Measurements from ENCODE around the gene C9orf152.

Gene C9orf152

GRCh38 chr9:110180511-110181434 lies 27.2 kb downstream of the C9orf152 start:
- no peaks in the 10 kb centered on the region for H3K27me3 ChIP-seq (ENCODE audit: control insufficient read depth in 1 of 2, insufficient read depth in 2 of 2, low read length in 2 of 2)
- no peaks in the 10 kb centered on the region for H3K4me1 ChIP-seq (ENCODE audit: control insufficient read depth, insufficient read depth, low read length)
- H3K27ac ChIP-seq (ENCODE audit: low read length), result no peak overlapping the region
- H3K36me3 ChIP-seq (ENCODE audit: control insufficient read depth in 2 of 2, insufficient read depth in 2 of 2, low read length in 2 of 2), result no peaks in the 10 kb centered on the region
- no peaks in the 10 kb centered on the region for H3K9me3 ChIP-seq (ENCODE audit: control insufficient read depth in 2 of 2, low read length in 2 of 2)
- no peak overlapping the region for H3K9ac ChIP-seq (ENCODE audit: low read length in 2 of 2)
- H3K4me3 ChIP-seq (ENCODE audit: low read length in 2 of 2), result no peak overlapping the region

GRCh38 chr9:110179734-110180133 lies 28.2 kb downstream of the C9orf152 start:
- Histone ChIP-seq H3K9me3 (ENCODE audit: control insufficient read depth in 2 of 2, low read length in 2 of 2) (no peaks in the 10 kb centered on the region), H3K36me3 (ENCODE audit: control insufficient read depth in 2 of 2, insufficient read depth in 2 of 2, low read length in 2 of 2) (no peaks in the 10 kb centered on the region), H3K27me3 (ENCODE audit: control insufficient read depth in 1 of 2, insufficient read depth in 2 of 2, low read length in 2 of 2) (no peaks in the 10 kb centered on the region), H3K4me1 (ENCODE audit: control insufficient read depth, insufficient read depth, low read length) (no peaks in the 10 kb centered on the region), H3K4me3 (ENCODE audit: low read length in 2 of 2) (no peak overlapping the region), H3K27ac (ENCODE audit: low read length) (no peak overlapping the region), H3K9ac (ENCODE audit: low read length in 2 of 2) (no peak overlapping the region)

DNA sequence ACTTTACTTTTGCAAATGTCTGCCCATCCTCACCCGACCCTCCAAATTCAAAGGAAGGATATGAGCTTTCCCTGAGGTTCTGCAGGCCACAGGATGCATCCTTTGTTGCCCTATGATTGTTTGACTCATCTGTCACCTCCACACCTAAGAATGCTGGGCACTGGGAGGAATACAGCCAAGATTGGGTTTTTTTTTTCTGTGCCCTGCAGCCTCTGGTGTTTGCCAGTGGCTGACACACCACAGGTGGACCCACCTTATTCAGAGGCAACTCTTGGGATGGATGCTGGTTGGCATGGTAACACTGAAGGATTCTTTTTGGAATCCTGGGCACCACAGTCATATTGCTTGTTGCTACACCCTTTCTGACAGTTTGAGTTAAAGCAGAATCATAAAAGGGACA lies 29.7 kb downstream of the C9orf152 start:
- Histone ChIP-seq H3K36me3 (ENCODE audit: control insufficient read depth in 2 of 2, insufficient read depth in 2 of 2, low read length in 2 of 2) (no peaks in the 10 kb centered on the region), H3K9me3 (ENCODE audit: control insufficient read depth in 2 of 2, low read length in 2 of 2) (no peaks in the 10 kb centered on the region), H3K4me3 (ENCODE audit: low read length in 2 of 2) (no peak overlapping the region), H3K9ac (ENCODE audit: low read length in 2 of 2) (no peak overlapping the region), H3K27me3 (ENCODE audit: control insufficient read depth in 1 of 2, insufficient read depth in 2 of 2, low read length in 2 of 2) (no peaks in the 10 kb centered on the region), H3K4me1 (ENCODE audit: control insufficient read depth, insufficient read depth, low read length) (no peaks in the 10 kb centered on the region), H3K27ac (ENCODE audit: low read length) (no peak overlapping the region)

DNA sequence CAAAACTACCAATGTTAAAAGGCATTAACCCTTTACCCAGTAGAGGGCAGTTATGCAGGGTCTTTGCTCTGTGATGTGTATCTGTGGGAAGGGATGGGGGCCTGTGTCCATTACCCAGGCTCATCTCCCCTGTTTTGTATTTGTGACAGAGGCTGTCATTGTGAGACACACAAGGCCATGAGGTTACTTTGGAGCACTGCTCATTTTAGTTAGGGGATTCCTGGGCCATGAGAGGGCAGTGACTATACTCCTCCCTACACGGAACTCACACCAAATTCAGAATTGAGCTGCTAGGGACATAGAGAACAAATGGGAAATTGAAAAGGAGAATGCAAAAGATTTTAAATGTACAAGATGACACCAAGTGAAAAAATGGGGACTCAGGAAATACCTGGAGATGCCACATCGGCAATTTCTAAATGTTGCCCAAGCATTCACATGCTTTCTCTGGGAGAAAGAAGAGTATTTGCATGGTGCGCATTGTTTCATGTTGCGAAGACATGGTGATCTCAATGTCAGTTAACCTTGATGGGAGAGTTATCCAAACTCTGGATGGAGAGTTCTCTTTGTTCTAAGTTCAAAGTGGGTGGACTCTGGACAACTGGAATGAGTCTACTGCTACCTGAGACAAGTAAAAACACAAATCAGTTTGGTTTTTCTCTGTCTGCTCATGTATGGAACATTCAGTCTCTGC lies 32.5 kb downstream of the C9orf152 start:
- peaks cover 0 to 3% of the 10 kb centered on the region in 2 donors for H3K36me3 ChIP-seq (ENCODE audit: control insufficient read depth in 2 of 2, insufficient read depth in 2 of 2, low read length in 2 of 2)
- H3K4me3 ChIP-seq (ENCODE audit: low read length in 2 of 2), result no peak overlapping the region
- H3K27me3 ChIP-seq (ENCODE audit: control insufficient read depth in 1 of 2, insufficient read depth in 2 of 2, low read length in 2 of 2), result no peaks in the 10 kb centered on the region
- H3K27ac ChIP-seq (ENCODE audit: low read length), result no peak overlapping the region
- H3K9ac ChIP-seq (ENCODE audit: low read length in 2 of 2), result no peak overlapping the region
- no peaks in the 10 kb centered on the region for H3K9me3 ChIP-seq (ENCODE audit: control insufficient read depth in 2 of 2, low read length in 2 of 2)
- H3K4me1 ChIP-seq (ENCODE audit: control insufficient read depth, insufficient read depth, low read length), result no peaks in the 10 kb centered on the region

GRCh38 chr9:110173322-110173642 lies 34.7 kb downstream of the C9orf152 start:
- Histone ChIP-seq H3K27ac (ENCODE audit: low read length) (no peak overlapping the region), H3K36me3 (ENCODE audit: control insufficient read depth in 2 of 2, insufficient read depth in 2 of 2, low read length in 2 of 2) (peaks cover 3 to 5% of the 10 kb centered on the region in 2 donors), H3K4me1 (ENCODE audit: control insufficient read depth, insufficient read depth, low read length) (no peaks in the 10 kb centered on the region), H3K9ac (ENCODE audit: low read length in 2 of 2) (no peak overlapping the region), H3K27me3 (ENCODE audit: control insufficient read depth in 1 of 2, insufficient read depth in 2 of 2, low read length in 2 of 2) (no peaks in the 10 kb centered on the region), H3K9me3 (ENCODE audit: control insufficient read depth in 2 of 2, low read length in 2 of 2) (no peaks in the 10 kb centered on the region), H3K4me3 (ENCODE audit: low read length in 2 of 2) (no peak overlapping the region)

- Histone ChIP-seq H3K9me3 (ENCODE audit: control insufficient read depth in 2 of 2, low read length in 2 of 2) (no peaks in the 10 kb centered on the region), H3K36me3 (ENCODE audit: control insufficient read depth in 2 of 2, insufficient read depth in 2 of 2, low read length in 2 of 2) (peaks cover 3 to 5% of the 10 kb centered on the region in 2 donors), H3K27ac (ENCODE audit: low read length) (no peak overlapping the region), H3K9ac (ENCODE audit: low read length in 2 of 2) (no peak overlapping the region), H3K27me3 (ENCODE audit: control insufficient read depth in 1 of 2, insufficient read depth in 2 of 2, low read length in 2 of 2) (no peaks in the 10 kb centered on the region), H3K4me1 (ENCODE audit: control insufficient read depth, insufficient read depth, low read length) (no peaks in the 10 kb centered on the region), H3K4me3 (ENCODE audit: low read length in 2 of 2) (no peak overlapping the region)
Measured at GRCh38 chr9:110170357-110171257, 37.4 kb downstream of the C9orf152 start.

- H3K36me3 ChIP-seq (ENCODE audit: control insufficient read depth in 2 of 2, insufficient read depth in 2 of 2, low read length in 2 of 2), result peaks cover 3 to 5% of the 10 kb centered on the region in 2 donors
- H3K9me3 ChIP-seq (ENCODE audit: control insufficient read depth in 2 of 2, low read length in 2 of 2), result no peaks in the 10 kb centered on the region
- H3K27me3 ChIP-seq (ENCODE audit: control insufficient read depth in 1 of 2, insufficient read depth in 2 of 2, low read length in 2 of 2), result no peaks in the 10 kb centered on the region
- H3K9ac ChIP-seq (ENCODE audit: low read length in 2 of 2), result no peak overlapping the region
- no peak overlapping the region for H3K4me3 ChIP-seq (ENCODE audit: low read length in 2 of 2)
- no peak overlapping the region for H3K27ac ChIP-seq (ENCODE audit: low read length)
- no peaks in the 10 kb centered on the region for H3K4me1 ChIP-seq (ENCODE audit: control insufficient read depth, insufficient read depth, low read length)
Measured at GRCh38 chr9:110168486-110168885, 39.5 kb downstream of the C9orf152 start.

- H3K4me1 ChIP-seq (ENCODE audit: control insufficient read depth, insufficient read depth, low read length), result peaks cover 14% of the 10 kb centered on the region
- H3K27ac ChIP-seq (ENCODE audit: low read length), result no peak overlapping the region
Measured at GRCh38 chr9:110161940-110162339, 46.0 kb downstream of the C9orf152 start.

GRCh38 chr9:110160685-110161084 lies 47.3 kb downstream of the C9orf152 start:
- Histone ChIP-seq H3K27me3 (ENCODE audit: control insufficient read depth in 1 of 2, insufficient read depth in 2 of 2, low read length in 2 of 2) (no peaks in the 10 kb centered on the region), H3K36me3 (ENCODE audit: control insufficient read depth in 2 of 2, insufficient read depth in 2 of 2, low read length in 2 of 2) (peaks cover 0 to 8% of the 10 kb centered on the region in 2 donors), H3K9ac (ENCODE audit: low read length in 2 of 2) (no peak overlapping the region), H3K9me3 (ENCODE audit: control insufficient read depth in 2 of 2, low read length in 2 of 2) (no peaks in the 10 kb centered on the region), H3K4me3 (ENCODE audit: low read length in 2 of 2) (no peak overlapping the region), H3K27ac (ENCODE audit: low read length) (no peak overlapping the region), H3K4me1 (ENCODE audit: control insufficient read depth, insufficient read depth, low read length) (peaks cover 24% of the 10 kb centered on the region)

More at GRCh38 chr9:110161940-110162339, 46.0 kb downstream of the C9orf152 start:
- Histone ChIP-seq H3K36me3 (ENCODE audit: control insufficient read depth in 2 of 2, insufficient read depth in 2 of 2, low read length in 2 of 2) (peaks cover 0 to 8% of the 10 kb centered on the region in 2 donors), H3K4me3 (ENCODE audit: low read length in 2 of 2) (no peak overlapping the region), H3K27me3 (ENCODE audit: control insufficient read depth in 1 of 2, insufficient read depth in 2 of 2, low read length in 2 of 2) (no peaks in the 10 kb centered on the region), H3K9me3 (ENCODE audit: control insufficient read depth in 2 of 2, low read length in 2 of 2) (no peaks in the 10 kb centered on the region), H3K9ac (ENCODE audit: low read length in 2 of 2) (no peak overlapping the region)

DNA sequence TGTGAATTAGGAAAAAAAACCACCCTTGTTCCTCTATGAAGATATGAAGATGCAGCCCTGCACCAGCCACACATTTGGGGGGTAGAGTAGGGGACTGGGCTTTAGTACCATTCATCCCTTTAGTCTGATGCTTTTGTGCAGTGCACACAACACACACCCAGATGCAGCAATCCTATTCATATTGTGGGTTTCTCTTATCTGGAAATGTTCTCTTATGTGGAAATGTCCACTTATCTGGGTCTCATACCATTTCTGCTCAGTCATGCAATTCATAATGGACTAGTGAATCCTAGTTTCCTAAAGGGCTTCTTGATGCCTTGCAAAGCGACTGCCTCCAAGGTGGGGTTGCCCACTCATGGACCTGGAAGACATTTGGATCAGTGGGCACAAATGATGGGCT lies 47.8 kb downstream of the C9orf152 start:
- Histone ChIP-seq H3K9me3 (ENCODE audit: control insufficient read depth in 2 of 2, low read length in 2 of 2) (no peaks in the 10 kb centered on the region), H3K36me3 (ENCODE audit: control insufficient read depth in 2 of 2, insufficient read depth in 2 of 2, low read length in 2 of 2) (peaks cover 0 to 8% of the 10 kb centered on the region in 2 donors), H3K27ac (ENCODE audit: low read length) (no peak overlapping the region), H3K4me3 (ENCODE audit: low read length in 2 of 2) (no peak overlapping the region), H3K4me1 (ENCODE audit: control insufficient read depth, insufficient read depth, low read length) (peaks cover 25% of the 10 kb centered on the region), H3K27me3 (ENCODE audit: control insufficient read depth in 1 of 2, insufficient read depth in 2 of 2, low read length in 2 of 2) (no peaks in the 10 kb centered on the region), H3K9ac (ENCODE audit: low read length in 2 of 2) (no peak overlapping the region)

All from stomach smooth muscle (tissue), 2 donors.